Thyroid gland (tissue), 4 donors: Measurements from ENCODE around the gene BEST4.

ENCODE experiments used
- POLR2A ChIP-seq, 2 donors: fragments of 450-650 bp; IDR thresholded peaks; one replicate each; pipeline ENCODE4 v1.6.1; 2017; ENCODE audit warnings: antibody characterized with exemption in 2 of 2, mild to moderate bottlenecking in 2 of 2, moderate library complexity in 1 of 2
- TF ChIP-seq, protein P1 (sequence below), 6 experiments: fragments of 200-600 bp in 3 of 6; fragments of 450-650 bp in 3 of 6; sonication (generic) in 3 of 6; IDR thresholded peaks; one replicate each; pipeline ENCODE4 v1.5.1; 2016 to 2019; ENCODE audit warnings: antibody characterized with exemption in 6 of 6, mild to moderate bottlenecking in 2 of 6, inconsistent platforms in 1 of 6, moderate library complexity in 1 of 6

DNA sequence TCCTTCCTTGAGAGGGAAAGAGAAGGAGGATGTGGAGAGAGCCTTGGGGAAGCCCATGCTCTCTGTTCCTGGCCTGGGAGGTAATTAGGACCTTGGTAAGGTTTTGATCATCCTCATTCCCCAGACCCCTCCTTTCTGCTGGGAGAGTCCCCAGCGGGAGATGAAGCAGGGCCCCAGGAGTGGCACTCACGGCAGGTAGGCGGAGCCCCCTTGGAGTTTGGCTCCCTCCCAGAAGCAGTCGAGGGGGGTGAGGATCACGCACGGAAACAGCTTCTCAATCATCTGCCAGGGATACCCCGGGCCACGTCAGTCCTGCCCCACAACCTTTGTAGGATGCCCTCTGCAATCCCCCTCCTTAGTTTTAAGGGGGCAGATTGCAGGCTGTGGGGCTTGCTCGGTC lies 43.5 kb upstream of the BEST4 start:
- TF ChIP-seq, protein P1, sequence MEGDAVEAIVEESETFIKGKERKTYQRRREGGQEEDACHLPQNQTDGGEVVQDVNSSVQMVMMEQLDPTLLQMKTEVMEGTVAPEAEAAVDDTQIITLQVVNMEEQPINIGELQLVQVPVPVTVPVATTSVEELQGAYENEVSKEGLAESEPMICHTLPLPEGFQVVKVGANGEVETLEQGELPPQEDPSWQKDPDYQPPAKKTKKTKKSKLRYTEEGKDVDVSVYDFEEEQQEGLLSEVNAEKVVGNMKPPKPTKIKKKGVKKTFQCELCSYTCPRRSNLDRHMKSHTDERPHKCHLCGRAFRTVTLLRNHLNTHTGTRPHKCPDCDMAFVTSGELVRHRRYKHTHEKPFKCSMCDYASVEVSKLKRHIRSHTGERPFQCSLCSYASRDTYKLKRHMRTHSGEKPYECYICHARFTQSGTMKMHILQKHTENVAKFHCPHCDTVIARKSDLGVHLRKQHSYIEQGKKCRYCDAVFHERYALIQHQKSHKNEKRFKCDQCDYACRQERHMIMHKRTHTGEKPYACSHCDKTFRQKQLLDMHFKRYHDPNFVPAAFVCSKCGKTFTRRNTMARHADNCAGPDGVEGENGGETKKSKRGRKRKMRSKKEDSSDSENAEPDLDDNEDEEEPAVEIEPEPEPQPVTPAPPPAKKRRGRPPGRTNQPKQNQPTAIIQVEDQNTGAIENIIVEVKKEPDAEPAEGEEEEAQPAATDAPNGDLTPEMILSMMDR (IDR thresholded peaks at IDR 0.05), result no peak
- no peak for TF ChIP-seq POLR2A (IDR thresholded peaks at IDR 0.05)
